CD4-positive, alpha-beta T cell treated with Interleukin-2 at 100 ng/mL for 4 hours (primary cell): Measurements from ENCODE around the gene ATP13A4.
"Not testable (repeated sequence)": the region's sequence is repeated elsewhere in the genome, so short reads cannot be mapped to it uniquely, and the experiment has no call there.

ENCODE experiments used
- DNase-seq: peaks from one replicate; pipeline ENCODE4 v3.0.0-alpha.2; 2020; ENCODE audit warnings: low spot score

ATP13A4 gene

DNA sequence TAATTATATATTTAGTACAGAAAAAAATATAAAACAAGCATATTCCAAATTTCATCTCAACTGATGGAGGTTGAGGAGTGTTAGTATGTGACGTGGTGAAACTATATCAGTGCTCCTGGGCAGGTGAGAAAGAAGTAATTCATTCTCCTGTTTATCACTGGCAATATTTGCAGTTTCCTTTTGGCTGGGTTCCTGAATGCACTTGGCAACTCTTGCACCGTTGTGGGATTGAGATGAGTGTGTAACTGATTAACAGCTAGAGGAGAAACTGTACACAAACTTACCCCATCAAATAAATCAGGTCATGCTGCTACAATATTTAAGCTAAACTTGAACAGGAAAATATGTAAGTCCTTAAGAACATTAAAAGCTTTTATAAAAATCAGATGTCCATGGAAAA lies 2.1 kb upstream of the ATP13A4 start:
- no peak for DNase-seq

DNA sequence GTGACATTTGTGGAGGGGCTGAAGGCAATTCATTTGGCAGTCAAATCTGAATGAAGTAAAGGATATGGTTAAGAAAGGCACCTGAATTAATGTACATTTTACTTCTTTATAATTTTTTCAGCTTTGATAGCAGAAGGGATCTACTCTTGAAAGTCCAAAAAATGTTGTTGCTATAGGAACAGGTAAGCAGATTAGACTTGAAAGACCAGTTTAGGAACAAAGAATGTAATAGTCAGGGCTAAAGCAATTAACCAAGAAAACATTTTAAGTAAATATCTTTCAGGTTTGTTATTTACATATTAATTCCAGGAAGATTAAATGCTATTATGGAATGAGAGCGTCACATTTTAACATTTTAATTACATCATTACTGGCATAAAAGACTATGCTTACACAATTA lies 1.1 kb downstream of the ATP13A4 start:
- no peak for DNase-seq

DNA sequence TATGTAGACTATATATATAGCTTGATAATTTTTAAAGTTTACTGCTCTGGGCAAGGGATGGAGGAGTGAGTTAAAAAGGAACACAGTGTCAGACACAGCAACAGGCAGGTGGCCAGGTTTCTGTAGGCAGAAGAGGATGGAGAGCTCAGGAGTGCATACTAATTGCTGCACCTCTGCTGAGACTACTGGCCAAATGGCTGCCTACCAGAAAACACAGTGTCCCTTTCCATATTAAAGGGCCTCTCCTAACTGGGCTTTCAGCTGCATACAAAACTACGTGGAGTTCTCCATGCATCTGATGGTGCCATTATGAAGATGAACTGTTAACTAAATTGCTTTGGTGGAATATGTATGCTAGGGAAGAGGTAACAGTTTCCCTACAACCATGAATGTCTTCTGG lies 1.8 kb downstream of the ATP13A4 start:
- DNase-seq: no peak

DNA sequence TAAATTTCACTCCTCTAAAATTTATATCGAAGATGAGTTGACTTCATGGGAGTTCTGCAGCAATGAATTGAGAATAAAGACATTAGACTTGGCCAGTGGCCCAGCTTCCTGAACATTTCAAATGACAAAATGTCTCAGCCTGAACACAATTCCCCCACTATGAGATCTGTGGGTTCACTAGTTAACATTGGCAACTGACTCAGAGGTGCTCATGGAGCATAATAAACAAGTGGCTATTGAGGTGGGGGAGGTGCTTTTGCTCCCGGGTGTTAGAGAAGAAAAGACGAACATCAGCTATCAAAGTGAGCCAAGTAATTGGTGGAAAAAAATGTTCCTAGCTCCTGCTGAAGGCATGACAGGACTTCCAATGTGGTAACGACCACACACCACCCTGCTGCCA lies 6.3 kb downstream of the ATP13A4 start:
- DNase-seq: no peak

DNA sequence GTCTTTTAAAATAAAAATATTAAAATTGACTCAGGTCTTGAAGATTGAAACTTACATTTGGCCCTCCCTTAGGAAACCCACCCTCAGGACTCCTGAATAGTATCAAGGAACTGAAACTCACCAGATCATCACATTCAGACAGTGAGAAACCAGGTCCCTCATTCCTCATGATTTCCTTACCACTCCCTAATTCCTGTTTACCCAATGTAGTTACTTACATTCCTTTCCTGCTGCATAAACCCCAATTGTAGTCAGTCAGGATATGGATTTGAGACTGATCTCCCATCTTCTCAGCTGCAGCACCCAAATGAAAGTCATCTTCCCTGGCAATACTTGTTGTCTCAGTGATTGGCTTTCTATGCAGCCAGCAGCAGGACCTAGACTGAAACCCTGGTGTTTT lies 8.6 kb downstream of the ATP13A4 start:
- no peak for DNase-seq

DNA sequence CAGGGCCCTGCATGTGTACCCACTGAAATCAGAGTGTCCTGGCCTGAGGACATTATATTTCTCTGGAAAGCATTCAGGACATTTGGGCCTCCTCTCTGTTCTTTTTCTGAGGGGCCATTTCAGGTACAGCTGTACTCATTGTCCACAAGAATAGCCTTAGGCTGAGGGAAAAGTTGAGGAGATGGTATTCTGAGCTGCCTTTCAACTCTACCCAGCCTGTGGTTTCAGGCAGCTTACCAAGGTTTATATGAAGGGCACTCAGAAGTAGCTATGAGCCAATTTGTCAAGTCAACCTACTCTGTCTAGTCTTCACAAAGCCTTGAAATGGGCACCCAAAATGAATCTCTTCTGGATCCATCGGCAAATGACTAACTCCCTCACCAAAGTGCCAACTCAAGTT lies 9.4 kb downstream of the ATP13A4 start:
- DNase-seq: no peak

DNA sequence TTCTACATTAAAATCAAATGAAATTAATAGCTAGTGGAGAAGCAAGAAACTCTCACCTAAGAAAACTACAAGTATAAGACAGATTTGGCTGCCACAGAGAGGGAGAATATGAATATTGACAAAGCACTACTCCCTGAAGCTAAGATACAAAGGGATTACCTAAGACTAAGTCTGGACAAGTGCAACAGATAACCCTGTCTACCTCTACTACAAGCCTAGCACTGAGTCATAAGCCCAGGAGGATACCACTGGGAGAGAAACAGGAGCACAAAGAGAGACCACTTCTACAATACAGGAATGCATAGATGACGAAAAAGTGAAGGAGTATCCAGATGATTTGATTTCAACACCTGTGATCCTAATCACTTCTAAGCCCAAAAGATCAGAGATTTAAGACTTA lies 10.4 kb downstream of the ATP13A4 start:
- no peak for DNase-seq

DNA sequence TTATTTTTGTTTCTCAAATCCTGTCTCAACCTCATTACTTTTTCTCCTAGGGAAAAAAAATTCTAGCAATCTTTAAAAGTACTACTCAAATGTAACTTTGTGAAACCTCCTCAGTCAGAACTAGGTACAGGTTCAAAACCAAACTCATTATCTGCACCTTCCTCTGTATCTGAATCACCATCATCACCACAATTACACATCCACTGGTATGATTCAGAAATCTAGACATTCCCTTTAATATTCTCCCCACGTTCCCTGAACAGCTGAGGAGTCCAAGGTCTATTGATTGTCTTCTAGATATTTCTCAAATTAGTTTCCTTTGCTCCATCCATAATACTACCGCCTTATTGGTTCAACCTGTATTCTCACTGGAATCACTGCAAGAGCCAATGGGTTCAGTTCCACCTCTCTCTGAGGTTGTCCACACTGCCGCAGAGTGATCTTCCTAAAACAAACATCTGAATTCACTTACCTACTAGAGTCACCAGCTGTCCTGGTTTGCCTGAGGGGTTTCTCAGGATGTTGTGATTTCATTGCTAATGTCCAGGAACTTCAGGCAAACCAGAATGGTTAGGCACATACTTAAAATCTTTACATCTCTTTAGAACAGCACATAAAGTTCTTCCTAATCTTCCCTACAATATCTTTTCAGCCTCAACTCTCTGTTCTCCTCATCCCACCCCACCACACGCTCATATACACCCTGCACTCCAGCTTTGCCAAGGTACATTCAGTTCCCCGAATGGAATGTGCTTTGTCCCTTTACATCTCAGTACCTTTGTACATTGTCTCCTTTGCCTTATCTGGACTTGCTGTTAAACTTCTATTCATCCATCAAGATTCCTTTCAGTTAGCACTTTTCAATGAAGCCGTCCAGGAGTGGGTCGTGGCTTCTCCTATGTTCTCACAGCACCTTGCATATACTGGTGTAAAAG lies 24.2 kb downstream of the ATP13A4 start:
- DNase-seq: no peak

DNA sequence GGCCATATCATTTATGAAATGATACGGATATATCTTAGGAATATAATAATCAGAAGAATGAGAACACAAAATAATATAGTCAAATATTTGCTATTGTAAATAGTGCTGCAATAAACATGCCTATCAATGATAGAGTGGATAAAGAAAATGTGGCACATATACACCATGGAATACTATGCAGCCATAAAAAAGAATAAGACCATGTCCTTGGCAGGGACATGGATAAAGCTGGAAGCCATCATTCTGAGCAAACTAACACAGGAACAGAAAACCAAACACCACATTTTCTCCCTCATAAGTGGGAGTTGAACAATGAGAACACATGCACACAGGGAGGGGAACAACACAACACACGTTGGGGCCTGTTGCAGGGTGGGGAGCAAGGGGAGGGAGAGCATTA lies 28.6 kb downstream of the ATP13A4 start:
- not testable (repeated sequence) for DNase-seq

DNA sequence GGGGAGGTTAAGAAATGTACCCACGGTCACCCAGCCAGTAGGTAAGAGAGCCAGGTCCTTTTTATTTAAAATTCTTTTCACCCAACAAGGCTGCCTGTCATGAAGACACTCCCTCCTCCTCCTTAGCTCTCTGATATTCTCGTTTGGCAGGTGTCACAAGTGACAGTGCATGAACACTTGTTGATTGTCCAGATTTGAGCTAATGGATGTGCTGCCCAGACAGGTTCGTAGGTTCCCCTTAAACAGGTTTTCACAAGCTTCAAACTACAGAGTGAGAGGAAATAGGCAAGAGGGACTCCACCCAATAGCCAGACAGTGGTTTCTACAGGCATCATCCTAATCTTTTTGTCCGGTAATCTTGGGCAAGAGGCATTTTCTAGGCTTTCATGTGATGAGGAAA lies 32.2 kb downstream of the ATP13A4 start:
- DNase-seq: no peak

DNA sequence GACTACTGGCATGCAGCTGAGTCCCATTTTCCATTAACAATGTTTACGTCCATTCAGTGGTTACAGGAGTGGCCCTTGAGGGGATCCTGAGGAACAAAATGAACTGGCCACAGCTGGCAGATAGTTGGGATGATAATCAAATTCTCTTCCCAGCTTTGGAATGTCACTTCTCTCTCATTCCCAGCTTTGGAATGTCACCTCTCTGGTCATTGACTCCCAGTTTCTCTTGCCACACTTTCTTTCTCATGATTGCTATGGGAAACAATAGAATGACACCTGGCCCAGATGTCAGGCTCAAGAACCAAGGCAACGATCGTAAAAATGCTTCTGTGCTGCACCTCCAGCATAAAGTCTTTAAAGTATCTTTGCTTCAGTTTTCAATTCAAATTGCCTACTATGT lies 34.0 kb downstream of the ATP13A4 start:
- DNase-seq: no peak

DNA sequence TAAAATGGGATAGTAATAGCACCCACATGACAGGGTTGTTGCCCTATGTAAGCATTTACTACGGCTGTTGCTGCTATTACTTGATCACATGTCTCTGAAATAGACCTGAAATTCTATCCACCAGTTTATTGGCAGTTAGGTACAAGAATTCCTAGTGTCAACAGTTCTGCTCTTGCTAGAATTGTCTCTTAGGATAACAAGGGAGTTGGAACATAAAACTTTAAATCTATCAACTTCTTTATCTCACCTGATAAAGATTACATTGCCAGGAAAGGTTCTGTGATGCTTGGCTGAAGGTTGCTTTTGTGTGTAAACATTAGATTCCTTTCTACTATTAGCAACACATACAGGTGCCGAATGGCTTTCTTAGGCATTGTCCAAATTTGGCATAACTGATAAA lies 38.7 kb downstream of the ATP13A4 start:
- no peak for DNase-seq

DNA sequence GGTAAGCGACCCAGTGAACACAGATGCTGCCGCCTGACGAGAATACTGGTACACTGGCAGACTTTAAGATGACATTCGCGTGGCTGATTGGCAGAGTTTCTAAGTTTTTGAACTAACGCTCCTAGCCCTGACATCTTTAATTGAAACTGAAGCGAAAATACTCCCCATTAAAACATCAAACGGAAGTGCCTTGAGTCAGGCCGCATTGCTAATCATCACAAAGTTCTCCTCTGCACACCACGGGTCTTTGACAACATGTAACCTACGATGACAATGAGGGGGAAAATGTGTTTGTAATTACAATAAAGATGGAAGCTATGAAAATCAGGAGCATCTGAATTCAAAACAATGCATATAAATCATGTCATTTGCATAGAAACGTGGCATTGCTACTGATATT lies 44.5 kb downstream of the ATP13A4 start:
- DNase-seq: no peak

DNA sequence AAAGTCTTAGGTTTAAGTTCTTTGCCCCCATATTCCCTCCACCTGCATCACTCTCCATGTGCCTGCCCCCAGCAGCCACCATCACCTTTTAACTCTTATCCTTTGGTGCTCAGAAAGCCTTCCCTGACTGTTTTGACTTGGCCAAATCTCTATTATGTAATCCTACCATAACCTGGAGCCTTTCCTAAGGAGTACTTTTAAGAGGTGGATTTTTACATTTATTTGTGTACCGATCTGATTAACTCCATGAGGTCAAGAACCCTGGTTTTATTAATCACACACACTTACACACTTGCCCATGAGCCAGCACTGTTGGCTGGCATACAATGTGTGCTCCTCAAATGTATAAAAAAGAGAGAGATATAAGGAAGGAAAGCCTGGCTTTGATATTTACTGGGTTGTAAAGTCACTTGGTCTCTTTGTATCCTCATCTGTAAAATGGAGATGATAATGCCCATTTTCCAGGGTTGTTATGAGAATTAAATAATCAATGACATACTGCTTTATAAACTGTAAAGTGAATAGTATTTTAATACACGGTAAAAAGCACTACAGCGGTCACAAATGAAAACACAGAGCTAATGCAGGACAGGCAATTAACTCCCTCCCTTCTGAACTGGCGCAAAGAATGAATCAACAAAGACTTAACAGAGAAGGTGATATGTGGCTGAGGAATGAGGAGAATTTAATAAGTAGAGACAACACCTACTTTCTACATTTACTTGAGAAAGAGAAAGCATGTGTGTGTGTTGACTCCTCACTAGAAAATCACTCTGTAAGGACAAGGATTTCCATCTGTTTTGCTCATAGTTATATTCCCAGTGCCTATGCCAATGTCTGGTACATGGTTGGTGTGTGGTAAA lies 45.4 kb downstream of the ATP13A4 start:
- no peak for DNase-seq

DNA sequence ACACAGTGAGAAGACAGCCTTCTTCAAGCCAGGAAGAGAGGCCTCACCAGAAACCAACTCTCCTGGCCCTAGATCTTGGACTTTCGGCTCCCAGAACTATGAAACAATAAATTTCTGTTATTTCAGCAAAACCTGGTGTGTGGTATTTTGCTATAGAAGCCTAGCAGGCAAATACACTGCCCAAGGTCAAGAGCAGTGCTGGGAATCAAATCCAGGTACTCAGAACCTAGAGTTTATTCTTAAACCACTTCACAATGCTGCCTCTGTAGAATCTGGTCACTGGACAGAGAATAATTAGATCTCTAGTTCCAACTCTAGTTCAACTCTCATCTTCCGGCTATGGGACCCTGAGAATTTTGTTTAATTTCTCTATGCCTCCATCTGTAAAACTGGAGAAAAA lies 46.6 kb downstream of the ATP13A4 start:
- DNase-seq: no peak

DNA sequence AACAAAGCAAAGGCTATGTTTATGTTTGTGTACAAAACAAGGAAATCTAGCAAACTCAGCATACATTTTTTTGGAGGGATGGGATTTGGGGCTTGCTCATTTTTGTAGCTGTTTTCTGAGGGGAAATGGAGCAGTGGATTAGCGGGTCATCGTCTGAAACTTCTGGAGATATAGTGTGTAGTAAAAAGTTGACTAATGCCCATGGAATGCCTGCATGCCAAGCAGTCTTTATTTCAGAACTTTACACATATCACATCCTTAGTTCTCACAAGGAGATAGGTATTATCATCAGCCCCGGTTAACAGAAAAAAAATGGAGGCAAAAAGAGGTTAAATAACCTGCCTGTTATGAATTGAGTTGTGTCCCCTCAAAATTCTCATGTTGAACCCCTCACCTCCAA lies 47.1 kb downstream of the ATP13A4 start:
- DNase-seq: no peak

DNA sequence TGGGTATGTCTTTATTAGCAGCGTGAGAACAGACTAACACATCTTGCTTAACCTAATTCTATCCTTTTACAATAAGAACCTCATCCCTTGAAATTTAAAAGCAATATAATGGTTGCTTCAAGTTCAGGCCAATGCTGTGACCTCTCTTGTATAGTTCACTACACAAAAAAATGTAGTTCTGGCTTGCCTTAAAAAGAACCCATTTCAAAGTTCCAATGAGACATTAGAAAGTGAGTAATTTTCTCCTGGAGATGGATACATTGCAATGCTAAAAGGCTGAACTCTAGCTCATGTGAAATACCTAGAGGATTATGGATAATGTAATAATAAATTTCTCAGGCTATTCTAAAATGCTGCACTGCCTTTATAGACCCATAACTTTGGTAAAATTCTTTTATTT lies 47.8 kb downstream of the ATP13A4 start:
- no peak for DNase-seq

DNA sequence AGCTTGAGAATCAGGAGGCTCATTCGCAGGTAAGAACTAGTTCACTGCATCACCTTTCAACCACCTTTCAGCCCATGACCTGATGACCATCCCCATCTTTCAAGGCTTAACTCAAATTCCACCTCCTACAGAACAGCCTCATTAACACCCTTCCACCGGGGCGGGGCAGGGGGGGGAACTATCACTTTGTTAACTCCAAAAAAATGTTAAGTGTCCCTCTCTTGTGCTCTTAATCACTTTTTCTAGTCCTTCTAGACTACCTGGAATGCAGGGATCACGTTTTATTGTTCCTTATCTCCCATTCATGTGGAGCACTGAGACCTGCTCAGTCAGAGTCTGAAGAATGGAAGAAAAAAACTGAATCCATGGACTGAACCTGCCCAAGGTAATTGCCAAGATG lies 51.8 kb downstream of the ATP13A4 start:
- no peak for DNase-seq

DNA sequence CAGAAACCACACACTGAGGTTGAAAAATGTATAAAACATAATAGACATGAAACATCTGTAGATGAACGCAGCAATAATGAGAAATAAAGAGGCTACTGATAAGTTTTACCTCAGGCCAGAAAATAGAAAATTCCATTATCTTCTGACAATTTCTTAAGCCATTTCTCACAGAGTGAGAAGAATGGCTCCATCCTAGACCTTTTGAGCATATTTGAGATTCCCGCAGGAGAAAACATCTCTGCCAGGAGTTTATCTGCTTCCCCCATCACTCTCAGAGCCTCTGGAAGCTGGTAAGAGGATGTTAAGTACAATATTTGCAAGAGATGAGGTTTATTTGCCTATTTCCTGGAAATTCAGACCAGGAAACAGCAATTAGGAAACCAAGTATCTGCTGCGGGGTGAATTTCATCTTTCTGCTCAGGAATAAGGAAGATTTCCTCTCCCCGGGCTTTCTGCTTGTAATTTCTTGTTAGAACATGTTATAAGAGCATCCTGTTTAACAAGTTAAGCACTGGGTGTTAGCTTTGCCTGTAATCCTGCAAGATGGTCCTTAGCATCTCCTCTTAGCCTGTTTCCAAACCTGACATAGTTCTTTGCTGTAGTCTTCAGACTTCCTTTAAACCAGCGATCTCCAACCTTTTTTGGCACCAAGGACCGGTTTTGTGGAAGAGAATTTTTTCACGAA lies 54.8 kb downstream of the ATP13A4 start:
- DNase-seq: no peak

DNA sequence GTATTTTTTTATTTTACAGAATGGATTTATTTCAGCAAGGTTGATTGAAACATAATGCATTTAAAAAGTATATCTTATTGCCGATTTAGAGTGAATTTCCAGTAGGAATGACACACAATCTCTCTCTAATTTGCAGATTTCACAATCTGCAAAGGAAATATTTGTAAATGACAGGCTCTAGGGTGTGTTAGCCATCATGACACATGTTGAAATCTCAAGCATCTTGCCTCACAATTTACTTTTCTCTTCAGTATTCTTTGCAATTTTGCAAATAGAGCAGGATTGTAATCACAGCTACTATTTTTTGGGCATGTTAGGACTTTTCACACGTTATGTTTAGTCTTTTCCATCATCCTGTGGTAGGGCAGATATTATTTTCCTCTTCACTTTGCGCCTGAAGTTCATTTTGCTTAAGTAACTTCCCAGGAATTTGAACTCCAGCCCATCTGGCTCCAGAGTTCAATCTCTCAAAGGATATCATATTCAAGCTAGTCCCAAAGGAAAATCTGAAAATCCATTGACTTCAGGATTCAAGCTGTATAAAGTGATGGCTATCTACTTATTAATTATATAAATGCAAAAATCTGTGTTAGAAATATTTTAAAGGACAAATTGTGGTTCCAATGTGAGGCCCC lies 55.4 kb downstream of the ATP13A4 start:
- no peak for DNase-seq

DNA sequence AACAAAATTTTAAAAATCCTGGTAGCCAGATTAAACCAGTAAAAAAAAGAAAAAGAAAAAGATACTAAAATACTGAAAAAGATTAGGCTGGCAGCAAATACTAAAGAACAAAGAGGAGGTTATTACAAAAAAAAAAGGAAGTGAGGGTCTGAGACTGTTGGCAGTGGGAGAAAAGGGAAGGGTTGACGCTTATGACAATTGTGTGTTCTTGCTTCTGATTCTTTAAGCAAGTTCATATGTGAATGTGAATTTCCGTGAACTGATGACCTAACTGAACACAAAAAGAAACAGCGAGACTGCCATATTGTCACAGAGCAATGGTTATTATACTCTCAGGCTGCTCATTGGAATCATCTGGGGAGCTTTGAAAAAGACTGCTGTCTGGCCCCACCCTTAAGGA lies 56.5 kb downstream of the ATP13A4 start:
- no peak for DNase-seq

DNA sequence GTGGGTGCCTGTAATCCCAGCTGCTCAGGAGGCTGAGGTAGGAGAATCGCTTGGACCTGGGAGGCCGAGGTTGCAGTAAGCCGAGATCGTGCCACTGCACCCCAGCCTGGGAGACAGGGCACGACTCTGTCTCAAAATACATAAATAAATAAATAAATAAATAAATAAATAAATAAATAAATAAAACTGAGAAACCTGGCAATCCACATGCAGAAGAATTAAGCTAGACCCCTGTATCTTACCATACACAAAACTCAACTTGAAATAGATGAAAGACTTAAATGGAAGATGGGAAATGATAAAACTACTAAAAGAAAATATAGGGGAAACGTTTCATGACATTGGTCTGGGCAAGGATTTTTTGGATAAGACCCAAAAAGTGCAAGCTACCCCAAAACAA lies 58.0 kb downstream of the ATP13A4 start:
- DNase-seq: no peak
